Heart left ventricle (tissue), 13 donors: Measurements from ENCODE around the gene GPRC5B.

ENCODE experiments used
- CTCF ChIP-seq, 12 donors: fragments of 200-600 bp; sonication (generic) in 4 of 12; IDR thresholded peaks; one replicate each; pipeline versions ENCODE4 v1.5.0 to v1.8.0; 2018 to 2022; ENCODE audit warnings: antibody characterized with exemption in 12 of 12, mild to moderate bottlenecking in 5 of 12
- POLR2A ChIP-seq, 2 donors: fragments of 450-650 bp; IDR thresholded peaks; one replicate each; pipeline ENCODE4 v1.6.1; 2017; ENCODE audit warnings: antibody characterized with exemption in 2 of 2, mild to moderate bottlenecking in 2 of 2, moderate library complexity in 2 of 2
- donor health status: ischemic (EF 13 %, LVEDD 7.1; RV severe dilation, severe dysfunction).
- donor health status: DM: no; HTN: yes; CAD: no.
- donor health status: DM: no; HTN: no; CAD: no.
- donor health status: ischemic (EF 25% LVEDD 6.9; RV normal size, moderate dysfunction).
- donor health status: ischemic (EF 25% LVEDD 5.7; RV mildly dilated, moderate dysfunction).
- donor health status: ischemic (EF 35%, LVEDD 5.7; RV mildly dilated, moderate dysfunction).
- donor health status: nonischemic (EF 11% LVEDD 7.7; RV severe dilation, severe dysfunction).
- donor health status: DM: yes; HTN: yes; CAD: no.
- donor health status: PGD.
- donor health status: ischemic (EF 29% LVEDD 5.4; RV normal size, mild dysfunction).
- donor health status: nonischemic (EF 23%, LVEDD 6.1; RV moderate dilation, normal function).

DNA sequence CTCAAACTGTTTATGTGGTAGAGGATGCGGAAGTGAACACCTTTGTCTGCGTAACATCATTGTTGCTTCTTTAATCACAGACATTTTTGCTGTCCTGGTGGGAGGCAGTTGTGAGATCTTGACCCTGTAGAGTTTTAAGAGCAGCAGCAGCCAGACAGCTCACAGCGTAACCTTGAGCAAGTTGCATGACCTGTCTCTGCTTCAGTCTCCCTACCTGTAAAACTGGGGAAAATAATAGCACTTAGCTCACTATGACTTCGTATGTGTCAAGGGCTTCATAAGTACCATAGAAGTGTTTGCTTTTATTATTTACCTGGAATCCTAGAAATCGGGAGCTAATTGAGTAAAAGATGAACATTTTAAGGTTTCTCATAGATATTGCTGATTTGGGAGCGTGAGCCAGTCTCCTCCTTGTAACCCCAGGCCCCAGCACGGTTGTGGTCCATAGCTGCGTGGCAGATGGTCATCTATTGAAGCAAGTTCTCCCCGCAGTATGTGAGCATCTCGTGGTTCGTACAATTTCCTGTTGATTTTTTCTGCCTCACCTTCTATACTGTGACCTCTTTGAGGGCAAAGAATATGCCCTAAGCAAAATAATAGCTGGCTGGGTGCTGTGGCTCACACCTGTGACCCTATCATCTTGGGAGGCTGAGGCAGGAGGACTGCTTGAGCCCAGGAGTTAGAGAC is 34.4 kb downstream of the GPRC5B start:
- TF ChIP-seq CTCF (IDR thresholded peaks at IDR 0.05) (no peak), POLR2A (IDR thresholded peaks at IDR 0.05) (no peak)
